NCI-H345 (cell line): ENCODE measurements around the gene LBHD1.
"Not testable (repeated sequence)": the region's sequence is repeated elsewhere in the genome, so short reads cannot be mapped to it uniquely, and the experiment has no call there.

Experiments
- DNase-seq: peaks from one replicate; lab custom pipeline; 2025; lab: John Stamatoyannopoulos, UW

LBHD1 gene

GRCh38 chr11:62616957-62617356 is 55.1 kb downstream of the LBHD1 start:
- DNase-seq: not testable (repeated sequence)

DNA sequence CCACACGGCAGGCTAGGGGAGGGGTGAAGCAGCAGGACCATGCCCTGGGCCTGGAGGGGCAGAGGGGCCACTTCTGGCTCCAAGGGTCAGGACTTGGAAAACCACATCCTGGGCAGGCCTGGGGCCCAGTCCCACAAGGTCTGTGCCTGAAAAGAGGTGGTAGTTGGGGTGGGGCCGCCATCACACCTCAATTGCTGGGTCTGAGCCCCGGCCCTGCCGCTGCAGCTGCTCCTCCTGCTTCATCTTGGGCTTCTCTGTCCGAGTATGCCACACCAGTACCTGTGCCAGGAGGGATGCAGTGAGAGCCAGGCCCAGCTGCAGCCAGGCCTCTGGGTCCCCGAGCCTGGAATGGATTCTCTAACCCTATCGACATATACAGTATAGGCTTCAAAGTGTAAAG is 56.5 kb downstream of the LBHD1 start:
- no peak for DNase-seq

DNA sequence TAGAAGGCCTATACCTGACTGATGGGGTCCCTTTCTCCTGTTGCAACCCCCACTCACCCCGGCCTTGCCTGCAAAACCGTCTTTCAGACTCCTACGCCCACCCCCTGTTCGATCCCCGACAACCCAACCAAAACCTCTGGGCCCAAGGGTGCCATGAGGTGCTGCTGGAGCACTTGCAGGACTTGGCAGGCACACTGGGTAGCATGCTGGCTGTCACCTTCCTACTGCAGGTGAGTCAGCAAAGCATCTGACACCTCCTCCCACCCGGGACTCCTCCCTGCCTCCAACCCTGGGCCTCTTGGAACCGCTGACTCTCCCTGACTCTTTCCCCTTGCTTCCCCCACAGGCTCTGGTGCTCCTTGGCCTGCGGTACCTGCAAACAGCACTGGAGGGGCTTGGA is 57.8 kb downstream of the LBHD1 start:
- DNase-seq: no peak

DNA sequence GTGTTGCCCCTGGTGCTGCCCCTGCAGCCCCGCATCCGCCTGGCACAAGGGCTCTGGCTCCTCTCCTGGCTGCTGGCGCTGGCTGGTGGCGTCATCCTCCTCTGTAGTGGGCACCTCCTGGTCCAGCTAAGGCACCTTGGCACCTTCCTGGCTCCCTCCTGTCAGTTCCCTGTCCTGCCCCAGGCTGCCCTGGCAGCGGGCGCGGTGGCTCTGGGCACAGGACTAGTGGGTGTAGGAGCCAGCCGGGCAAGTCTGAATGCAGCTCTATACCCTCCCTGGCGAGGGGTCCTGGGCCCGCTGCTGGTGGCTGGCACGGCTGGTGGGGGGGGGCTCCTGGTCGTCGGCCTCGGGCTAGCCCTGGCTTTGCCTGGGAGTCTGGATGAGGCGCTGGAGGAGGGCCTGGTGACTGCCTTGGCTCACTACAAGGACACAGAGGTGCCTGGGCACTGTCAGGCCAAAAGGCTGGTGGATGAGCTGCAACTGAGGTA is 58.7 kb downstream of the LBHD1 start:
- no peak for DNase-seq
